GM21526 (cell line): ENCODE results near the gene BRDT.
"Not testable (repeated sequence)": the region's sequence is repeated elsewhere in the genome, so short reads cannot be mapped to it uniquely, and the experiment has no call there.

Source experiments
- ATAC-seq: cut with Tn5 transposase; IDR thresholded peaks from one replicate; pipeline ENCODE4 v1.9.1; 2021; ENCODE audit warnings: moderate library complexity; ENCODE audit not compliant: unreplicated experiment, low FRiP score

The BRDT gene

GRCh38 chr1:91981996-91982609, 32.9 kb downstream of the BRDT start:
- ATAC-seq = no peak

- no peak for ATAC-seq
Observed at GRCh38 chr1:91993256-91993655, 44.1 kb downstream of the BRDT start.

- no peak for ATAC-seq
Observed at GRCh38 chr1:91997607-91998195, 48.5 kb downstream of the BRDT start.

- no peak for ATAC-seq
Observed at GRCh38 chr1:92004129-92004528, 54.9 kb downstream of the BRDT start.

- ATAC-seq = no peak
Observed at GRCh38 chr1:92013923-92014322, 64.7 kb downstream of the BRDT start.

GRCh38 chr1:92016720-92017316, 67.6 kb downstream of the BRDT start:
- no peak for ATAC-seq

- ATAC-seq = no peak
Observed at GRCh38 chr1:92017656-92018055, 68.5 kb downstream of the BRDT start.

GRCh38 chr1:92026042-92026441, 76.8 kb downstream of the BRDT start:
- ATAC-seq = not testable (repeated sequence)

- ATAC-seq = no peak
Observed at GRCh38 chr1:92026806-92027205, 77.6 kb downstream of the BRDT start.

GRCh38 chr1:92029241-92029922, 80.2 kb downstream of the BRDT start:
- ATAC-seq = no peak

- ATAC-seq = no peak
Observed at GRCh38 chr1:92030656-92031107, 81.5 kb downstream of the BRDT start.

- ATAC-seq = no peak
Observed at GRCh38 chr1:92031281-92032110, 82.3 kb downstream of the BRDT start.

- ATAC-seq = no peak
Observed at GRCh38 chr1:92037400-92037799, 88.2 kb downstream of the BRDT start.

GRCh38 chr1:92038695-92039346, 89.6 kb downstream of the BRDT start:
- ATAC-seq = no peak

GRCh38 chr1:92040971-92041370, 91.8 kb downstream of the BRDT start:
- ATAC-seq = no peak

GRCh38 chr1:92043621-92044020, 94.4 kb downstream of the BRDT start:
- ATAC-seq = no peak

GRCh38 chr1:92045766-92046495, 96.7 kb downstream of the BRDT start:
- ATAC-seq = no peak

GRCh38 chr1:92051948-92052347, 102.7 kb downstream of the BRDT start:
- no peak for ATAC-seq
